EH (cell line): ENCODE measurements around the gene STRADA.
"Not testable (repeated sequence)": the region's sequence is repeated elsewhere in the genome, so short reads cannot be mapped to it uniquely, and the experiment has no call there.

Experiments used
- DNase-seq: peaks from one replicate; pipeline ENCODE4 v3.0.0-alpha.2; 2015; ENCODE audit warnings: low read depth

Gene STRADA

GRCh38 chr17:63754046-63754445, 12.4 kb upstream of the STRADA start:
- no peak for DNase-seq

DNA sequence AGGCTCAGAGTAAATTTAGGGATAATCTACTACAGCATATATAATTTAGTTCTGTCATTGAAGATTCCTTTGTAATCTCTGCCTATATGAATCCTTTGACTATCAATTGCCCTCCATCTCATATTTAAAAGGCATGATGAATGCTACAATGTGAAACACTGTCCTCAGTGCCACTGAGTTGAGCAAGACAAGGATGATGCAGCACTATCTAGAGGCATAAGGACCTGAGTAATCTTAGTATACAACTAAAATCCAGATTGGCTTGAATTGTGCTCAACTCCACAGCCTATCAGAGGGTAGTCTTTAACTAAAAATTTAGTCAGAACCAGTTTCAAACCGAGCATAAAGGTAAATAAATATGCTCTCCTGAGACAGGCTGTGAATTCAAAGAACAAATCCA, 11.6 kb upstream of the STRADA start:
- DNase-seq = no peak

DNA sequence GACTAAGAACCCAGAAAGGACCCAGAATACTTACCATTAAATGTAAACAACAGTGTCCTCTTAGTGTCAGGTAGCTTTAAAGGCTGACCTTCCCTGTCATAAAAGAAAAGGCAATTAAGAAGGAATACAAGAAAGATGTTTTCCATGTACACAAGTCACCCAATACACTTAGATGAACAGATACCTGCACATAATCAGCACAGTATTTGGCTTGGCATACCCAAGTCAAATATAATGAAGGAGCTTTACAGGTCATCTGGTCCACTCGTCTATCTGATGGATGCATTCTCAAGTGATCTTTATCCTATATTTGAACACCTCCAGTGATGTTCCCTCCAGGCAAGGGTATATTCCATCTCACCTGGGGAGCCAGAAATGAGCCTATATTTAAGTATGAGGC, 11.1 kb upstream of the STRADA start:
- no peak for DNase-seq

GRCh38 chr17:63751806-63752205, 10.2 kb upstream of the STRADA start:
- DNase-seq = no peak

- no peak for DNase-seq
These were observed 524 bp downstream of the STRADA start for GRCh38 chr17:63741143-63741407.

GRCh38 chr17:63740464-63741142, 996 bp downstream of the STRADA start:
- peak; percentile 19 for DNase-seq

GRCh38 chr17:63735691-63736090, 5.9 kb downstream of the STRADA start:
- DNase-seq = no peak

DNA sequence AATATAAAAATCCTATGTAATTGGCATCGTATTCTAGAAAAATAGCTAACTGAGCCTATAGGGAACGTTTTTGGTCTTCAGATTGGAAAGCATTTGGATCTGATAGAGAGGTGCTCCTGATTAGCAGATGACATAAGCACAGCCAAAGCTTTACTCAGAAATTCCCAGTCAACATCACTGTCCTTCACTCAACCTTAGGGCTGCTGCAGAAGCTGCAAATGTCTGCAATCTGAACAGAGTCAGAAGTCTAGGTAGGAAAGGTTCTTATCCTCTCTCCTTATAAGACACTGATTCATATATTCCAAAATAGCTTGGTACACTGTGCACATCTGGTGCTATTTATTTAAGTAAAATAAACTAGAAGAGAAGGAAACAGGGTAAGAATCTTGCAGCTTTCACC, 19.2 kb downstream of the STRADA start:
- no peak for DNase-seq

DNA sequence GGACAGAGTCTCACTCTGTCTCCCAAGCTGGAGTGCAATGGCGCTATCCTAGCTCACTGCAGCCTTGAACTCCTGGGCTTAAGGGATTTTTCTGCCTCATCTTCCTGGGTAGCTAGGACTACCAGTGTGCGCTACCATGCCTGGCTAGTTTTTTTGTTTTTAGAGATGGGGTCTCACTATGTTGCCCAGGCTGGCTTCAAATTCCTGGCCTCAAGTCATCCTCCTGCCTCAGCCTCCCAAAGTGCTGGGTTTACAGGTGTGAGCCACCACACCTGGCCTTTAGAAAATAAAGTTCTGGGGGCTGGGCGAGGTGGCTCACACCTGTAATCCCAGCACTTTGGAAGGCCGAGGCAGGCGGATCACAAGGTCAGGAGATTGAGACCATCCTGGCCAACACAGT, 21.4 kb downstream of the STRADA start:
- DNase-seq = not testable (repeated sequence)

DNA sequence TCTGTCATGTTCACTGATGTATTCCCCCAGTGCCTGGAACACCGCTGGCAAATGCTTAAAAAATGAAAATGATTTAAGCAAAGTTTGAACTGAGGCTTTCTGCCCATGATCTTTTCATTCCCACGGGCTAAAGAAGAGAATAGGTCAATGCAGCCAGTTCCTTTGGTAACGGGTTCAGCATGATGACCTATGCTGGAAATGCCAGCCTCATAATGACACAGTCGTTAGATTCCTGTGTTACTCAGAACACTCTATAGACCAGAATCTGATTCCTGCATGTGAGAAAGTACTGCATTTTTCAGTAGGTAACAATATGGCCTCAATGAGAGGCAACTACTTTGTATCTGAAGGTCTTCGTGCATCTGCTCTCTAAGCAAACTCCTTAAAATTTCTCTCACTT, 22.6 kb downstream of the STRADA start:
- no peak for DNase-seq

DNA sequence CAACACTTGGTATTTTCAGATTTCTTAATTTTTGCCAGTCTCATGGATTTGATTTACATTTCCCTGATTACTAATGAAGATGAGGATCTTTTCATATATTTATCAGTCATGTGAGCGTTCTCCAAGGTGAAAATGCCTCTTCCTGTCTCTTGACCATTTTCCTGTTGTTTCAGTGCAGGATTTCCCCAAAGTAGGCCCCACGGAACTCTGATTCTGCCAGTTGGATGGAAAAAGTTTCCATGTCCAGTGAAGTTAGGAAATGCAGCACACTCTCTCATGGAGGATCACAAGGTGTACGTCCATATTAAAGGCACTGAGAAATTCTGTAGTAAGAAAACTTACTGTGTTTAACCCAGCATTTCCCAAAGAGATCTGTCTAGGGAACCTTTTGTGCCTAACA, 25.2 kb downstream of the STRADA start:
- no peak for DNase-seq

GRCh38 chr17:63714550-63715277, 26.9 kb downstream of the STRADA start:
- peak; percentile 52 for DNase-seq

- DNase-seq = no peak
These were observed 32.5 kb downstream of the STRADA start for GRCh38 chr17:63709110-63709509.

DNA sequence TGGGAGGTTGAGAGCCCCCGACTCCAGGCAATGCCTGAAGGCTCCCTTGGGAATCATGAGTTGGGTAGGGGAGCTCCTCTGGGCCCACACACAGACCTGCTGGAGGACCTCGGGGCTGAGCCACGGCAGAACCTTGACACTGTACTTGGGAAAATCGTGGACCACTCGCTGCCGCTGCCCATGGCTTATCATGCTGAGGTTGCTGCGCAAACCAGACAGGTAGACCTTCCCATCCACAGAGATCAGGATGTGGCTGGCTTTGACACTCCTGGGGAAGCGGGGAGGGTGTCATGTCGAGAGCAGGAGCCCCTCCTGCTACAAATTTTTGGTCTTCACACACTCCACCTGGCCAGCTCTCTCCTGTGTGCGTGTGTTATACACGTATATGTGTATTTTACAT, 34.4 kb downstream of the STRADA start:
- no peak for DNase-seq

GRCh38 chr17:63706336-63707082, 35.1 kb downstream of the STRADA start:
- no peak for DNase-seq

GRCh38 chr17:63705657-63706056, 35.9 kb downstream of the STRADA start:
- no peak for DNase-seq

DNA sequence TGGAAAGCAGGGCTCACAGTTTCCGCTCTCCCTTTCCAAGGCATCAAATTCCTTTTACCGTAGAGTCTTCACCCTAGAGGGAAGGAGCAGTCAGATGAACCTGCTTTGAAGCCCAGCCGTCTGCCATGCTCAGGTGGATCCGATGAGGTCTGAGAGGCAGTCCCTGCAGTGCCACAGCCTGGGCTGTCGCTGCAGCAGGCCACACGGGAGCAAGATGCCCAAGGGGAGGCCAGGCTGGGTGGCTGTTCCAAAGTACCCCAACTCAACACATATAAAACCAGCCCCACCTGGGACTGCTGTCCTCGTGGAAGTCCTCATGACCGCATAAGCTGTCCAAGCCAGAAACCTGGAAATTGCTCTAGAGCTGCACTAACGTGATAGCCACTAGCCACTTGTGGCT, 36.8 kb downstream of the STRADA start:
- no peak for DNase-seq

DNA sequence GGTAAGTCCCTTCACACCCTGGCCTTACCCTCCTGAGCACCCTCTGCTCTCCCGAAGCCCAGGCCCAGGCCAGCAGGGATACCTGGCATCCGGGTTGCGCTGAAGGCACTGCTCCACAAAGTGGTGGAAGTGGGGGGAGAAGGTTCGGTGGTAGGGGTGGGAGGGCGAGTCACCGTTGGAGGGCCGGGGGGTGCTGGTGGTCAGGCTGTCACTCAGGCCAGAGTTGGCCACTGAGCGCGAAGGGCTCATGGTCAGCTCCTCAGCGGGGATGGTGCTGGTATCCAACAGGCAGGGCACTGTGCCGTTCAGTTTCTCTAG, 37.4 kb downstream of the STRADA start:
- no peak for DNase-seq

DNA sequence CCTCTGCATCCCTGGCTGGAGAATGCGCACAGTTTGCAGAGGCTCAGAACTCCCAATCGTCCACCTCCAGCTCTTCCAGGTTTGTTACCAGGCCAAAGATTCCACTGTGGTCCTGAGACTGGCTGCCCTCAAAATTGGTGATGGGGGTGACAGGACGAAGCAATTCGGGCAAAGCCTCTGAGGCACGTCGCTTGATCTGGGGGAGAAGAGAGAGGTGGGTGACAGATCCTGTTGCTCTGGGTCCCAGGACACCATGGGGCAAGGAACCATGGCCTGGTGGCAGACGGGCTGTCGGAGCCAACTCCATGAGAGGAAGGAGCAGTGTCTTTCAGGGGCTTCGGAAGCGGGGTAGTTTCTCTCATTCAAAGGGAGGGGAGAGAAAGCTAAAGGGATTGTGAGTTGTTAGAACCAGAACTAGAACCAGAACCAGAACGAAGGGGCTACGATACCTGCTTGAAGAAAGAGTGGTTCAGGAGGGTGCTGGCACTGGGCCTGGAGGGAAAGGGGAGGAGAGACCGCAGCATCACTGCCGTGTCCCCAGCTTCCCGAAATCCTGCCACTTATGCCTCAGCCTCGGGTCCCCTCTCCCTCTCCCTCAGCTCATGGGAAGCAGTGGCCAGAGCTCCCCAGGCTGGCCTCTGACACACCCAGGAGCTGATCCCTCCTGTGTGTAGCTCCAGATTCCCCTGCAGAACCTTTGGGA, 37.9 kb downstream of the STRADA start:
- DNase-seq = no peak

DNA sequence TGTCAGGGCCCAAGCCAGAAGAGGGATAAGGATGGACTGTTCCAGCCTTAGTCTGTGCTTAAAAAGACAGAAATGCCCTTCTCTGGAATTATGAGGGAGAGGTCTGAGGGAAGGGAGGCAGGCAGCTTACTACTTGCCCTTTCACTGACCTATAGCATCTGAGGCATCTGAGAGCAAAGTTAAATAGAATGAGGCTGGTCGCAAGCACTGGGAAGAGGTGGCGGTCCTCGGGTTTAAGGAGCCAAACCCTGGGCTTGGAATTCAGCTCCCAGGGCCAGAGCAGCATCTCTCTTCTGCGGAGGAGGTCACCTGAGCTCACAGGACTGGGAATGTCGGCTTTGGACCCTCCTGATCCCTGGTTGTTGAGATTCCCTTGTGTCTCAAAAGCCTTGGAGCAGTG, 38.6 kb downstream of the STRADA start:
- no peak for DNase-seq

DNA sequence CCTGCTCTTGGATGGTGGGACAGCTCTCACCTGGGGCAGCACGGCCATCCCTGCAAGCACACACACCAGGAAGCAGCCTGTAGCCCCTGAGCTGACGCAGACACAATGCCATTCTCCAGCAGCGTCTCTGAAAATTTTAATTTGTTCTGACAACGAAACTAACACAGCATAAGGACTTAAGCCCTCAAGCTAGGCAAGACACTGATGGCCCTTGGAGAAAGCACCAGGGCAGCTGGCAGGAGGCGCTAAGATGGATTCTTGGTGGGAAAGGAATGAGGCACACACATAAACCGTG, 38.9 kb downstream of the STRADA start:
- peak; percentile 24 for DNase-seq

DNA sequence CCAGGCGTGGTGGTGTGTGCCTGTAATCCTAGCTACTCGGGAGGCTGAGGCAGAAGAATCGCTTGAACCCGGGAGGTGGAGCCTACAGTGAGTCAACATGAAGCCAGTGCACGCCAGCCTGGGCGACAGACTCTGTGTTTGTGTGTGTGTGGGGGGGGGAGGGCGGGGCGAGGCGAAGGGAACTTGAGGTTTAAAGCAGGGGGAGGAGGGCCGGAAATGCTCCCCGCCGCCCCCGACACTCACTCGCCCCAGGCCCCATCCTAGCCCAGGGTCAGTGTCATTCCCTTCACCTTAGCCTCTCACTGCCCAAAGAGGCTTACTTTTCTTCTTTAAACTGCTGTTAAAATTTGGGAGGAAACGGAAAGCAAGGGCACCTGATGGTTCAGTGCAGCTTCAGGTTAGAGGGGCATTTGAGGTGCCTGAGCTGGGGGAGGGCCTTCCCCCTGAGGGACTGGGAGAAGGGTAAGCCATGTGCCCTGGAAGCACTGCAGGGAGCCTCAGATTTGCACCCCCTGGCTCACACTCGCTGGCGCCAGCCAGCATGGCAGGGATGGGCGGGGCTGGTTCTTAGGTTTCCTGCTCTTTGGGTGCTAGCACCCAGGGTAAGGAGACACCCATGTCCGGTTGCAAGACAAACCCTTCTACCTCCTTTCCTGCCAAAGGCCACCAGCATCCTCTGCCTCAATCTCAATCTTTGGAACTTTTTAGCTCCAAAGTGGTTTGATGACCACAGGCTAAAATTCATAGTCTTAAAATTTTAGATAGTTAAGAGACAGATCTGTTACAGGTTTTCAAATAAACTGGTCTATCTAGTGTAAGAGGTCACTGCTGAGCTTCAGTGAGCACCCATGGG, 39.5 kb downstream of the STRADA start:
- no peak for DNase-seq
